Liver (tissue), 9 donors: ENCODE measurements around the gene LAMTOR4. TPM values are rescaled to one million over a fixed set of nuclear protein-coding genes. Genes with fewer than 3 reads are reported as not detected.

Source experiments
- DNase-seq: peaks from one replicate; pipeline ENCODE4 v3.0.0-alpha.2; 2017; ENCODE audit warnings: low spot score
- H3K27ac ChIP-seq, 2 donors: one replicate each; pipeline ENCODE4 v1.7.0; 2013; ENCODE audit warnings: inconsistent platforms in 2 of 2, low read length in 2 of 2, control low read depth in 1 of 2, low read depth in 1 of 2, mild to moderate bottlenecking in 1 of 2
- H3K27me3 ChIP-seq, 4 donors: one replicate each; pipeline versions ENCODE4 v1.6.1 to v1.7.0; 2013; ENCODE audit warnings: low read length in 3 of 4, inconsistent platforms in 1 of 4, mild to moderate bottlenecking in 1 of 4, moderate library complexity in 1 of 4; ENCODE audit not compliant: control insufficient read depth in 4 of 4, insufficient read depth in 4 of 4
- H3K36me3 ChIP-seq, 4 donors: one replicate each; pipeline versions ENCODE4 v1.6.1 to v1.7.0; 2013; ENCODE audit warnings: low read length in 3 of 4, mild to moderate bottlenecking in 3 of 4, low read depth in 1 of 4, moderate library complexity in 1 of 4; ENCODE audit not compliant: control insufficient read depth in 4 of 4, insufficient read depth in 3 of 4
- H3K4me1 ChIP-seq, 4 donors: one replicate each; pipeline versions ENCODE4 v1.6.1 to v1.7.0; 2013; ENCODE audit warnings: low read length in 3 of 4, mild to moderate bottlenecking in 3 of 4, moderate library complexity in 1 of 4; ENCODE audit not compliant: control insufficient read depth in 4 of 4, insufficient read depth in 4 of 4
- H3K4me3 ChIP-seq, 3 donors: one replicate each; pipeline versions ENCODE4 v1.6.1 to v1.7.0; 2013; ENCODE audit warnings: low read length in 3 of 3, control low read depth in 1 of 3, low read depth in 1 of 3, mild to moderate bottlenecking in 1 of 3
- H3K9ac ChIP-seq, 2 donors: one replicate each; pipeline ENCODE4 v1.7.0; 2013; ENCODE audit warnings: low read length in 2 of 2, mild to moderate bottlenecking in 2 of 2, moderate library complexity in 2 of 2, control low read depth in 1 of 2, low read depth in 1 of 2
- H3K9me3 ChIP-seq, 4 donors: one replicate each; pipeline versions ENCODE4 v1.6.1 to v1.7.0; 2013; ENCODE audit warnings: low read length in 3 of 4; ENCODE audit not compliant: control insufficient read depth in 4 of 4
- ATF3 ChIP-seq: IDR thresholded peaks from 2 replicates; pipeline ENCODE4 v1.6.1; 2016; ENCODE audit warnings: antibody characterized with exemption
- CTCF ChIP-seq: fragments of 150-350 bp; IDR thresholded peaks from 2 replicates; pipeline ENCODE4 v1.5.1; 2017; ENCODE audit warnings: improper control_type of control experiment, low read depth, low read length; ENCODE audit not compliant: missing input control
- EGR1 ChIP-seq, 2 donors: IDR thresholded peaks; 2 replicates each; pipeline ENCODE4 v1.6.1; 2016 to 2018; ENCODE audit warnings: antibody characterized with exemption in 2 of 2, low read depth in 2 of 2
- FOXA1 ChIP-seq: IDR thresholded peaks from 2 replicates; pipeline ENCODE4 v1.6.1; 2016; ENCODE audit warnings: antibody characterized with exemption
- FOXA2 ChIP-seq: IDR thresholded peaks from 2 replicates; pipeline ENCODE4 v1.6.1; 2016; ENCODE audit warnings: antibody characterized with exemption
- GABPA ChIP-seq, 2 donors: IDR thresholded peaks in 1 of 2; conservative IDR thresholded peaks in 1 of 2; 2 replicates each; pipeline ENCODE4 v1.6.1; 2016; ENCODE audit warnings: antibody characterized with exemption in 2 of 2, mild to moderate bottlenecking in 1 of 2, moderate library complexity in 1 of 2
- HNF4G ChIP-seq: IDR thresholded peaks from 2 replicates; pipeline ENCODE4 v1.6.1; 2016; ENCODE audit warnings: antibody characterized with exemption
- NR2F2 ChIP-seq: IDR thresholded peaks from 2 replicates; pipeline ENCODE4 v1.6.1; 2016; ENCODE audit warnings: antibody characterized with exemption
- RAD21 ChIP-seq, 2 donors: IDR thresholded peaks; 2 replicates each; pipeline ENCODE4 v1.6.1; 2016; ENCODE audit warnings: antibody characterized with exemption in 2 of 2, mild to moderate bottlenecking in 2 of 2
- RXRA ChIP-seq, 2 donors: IDR thresholded peaks; 2 replicates each; pipeline ENCODE4 v1.6.1; 2017 to 2018; ENCODE audit warnings: antibody characterized with exemption in 2 of 2, mild to moderate bottlenecking in 1 of 2
- SP1 ChIP-seq: IDR thresholded peaks from 2 replicates; pipeline ENCODE4 v1.6.1; 2018; ENCODE audit warnings: antibody characterized with exemption, mild to moderate bottlenecking
- TAF1 ChIP-seq: conservative IDR thresholded peaks from 2 replicates; pipeline ENCODE4 v1.6.1; 2016; ENCODE audit warnings: antibody characterized with exemption, mild to moderate bottlenecking
- YY1 ChIP-seq: IDR thresholded peaks from 2 replicates; pipeline ENCODE4 v1.6.1; 2016; ENCODE audit warnings: antibody characterized with exemption, mild to moderate bottlenecking
- WGBS: extraction: QIAGEN DNeasy Blood & Tissue Kit; methylation state at CpG from one replicate; pipeline ENCODE4 v1.1.7; 2013; 5-methylcytosine and 5-hydroxymethylcytosine counted together
- polyA plus RNA-seq, 2 donors: library from polyadenylated mRNA; stranded (reverse) in 1 of 2; unstranded in 1 of 2; fragments of 200-250 nt in 1 of 2; fragments of >200 nt in 1 of 2; fragmentation: Nextera tagmentation in 1 of 2; extraction: Ambion mirVana in 1 of 2; gene quantifications; one replicate each; pipeline versions ENCODE4 v1.2.1 to v1.2.3, GENCODE V29; 2013 to 2015
- total RNA-seq, 2 donors: library from RNA; depleted of rRNA; stranded (reverse); fragments of >200 nt; gene quantifications; one replicate each; pipeline ENCODE4 v1.2.3, GENCODE V29; 2014
- TF ChIP-seq, protein P1 (sequence below): IDR thresholded peaks from 2 replicates; pipeline ENCODE4 v1.6.1; 2016; ENCODE audit warnings: antibody characterized with exemption, mild to moderate bottlenecking
- TF ChIP-seq, protein P2 (sequence below): IDR thresholded peaks from 2 replicates; pipeline ENCODE4 v1.6.1; 2016; ENCODE audit warnings: antibody characterized with exemption
- TF ChIP-seq, protein P3 (sequence below): IDR thresholded peaks from 2 replicates; pipeline ENCODE4 v1.6.1; 2016; ENCODE audit warnings: antibody characterized with exemption
- donor health status: healthy.
- donor health status: healthy.
- donor health status: healthy.
- donor health status: healthy.
- donor health status: healthy.

Gene LAMTOR4
- total and polyA plus RNA-seq, 4 donors: 28.4 to 112 (median 57.7) TPM

DNA sequence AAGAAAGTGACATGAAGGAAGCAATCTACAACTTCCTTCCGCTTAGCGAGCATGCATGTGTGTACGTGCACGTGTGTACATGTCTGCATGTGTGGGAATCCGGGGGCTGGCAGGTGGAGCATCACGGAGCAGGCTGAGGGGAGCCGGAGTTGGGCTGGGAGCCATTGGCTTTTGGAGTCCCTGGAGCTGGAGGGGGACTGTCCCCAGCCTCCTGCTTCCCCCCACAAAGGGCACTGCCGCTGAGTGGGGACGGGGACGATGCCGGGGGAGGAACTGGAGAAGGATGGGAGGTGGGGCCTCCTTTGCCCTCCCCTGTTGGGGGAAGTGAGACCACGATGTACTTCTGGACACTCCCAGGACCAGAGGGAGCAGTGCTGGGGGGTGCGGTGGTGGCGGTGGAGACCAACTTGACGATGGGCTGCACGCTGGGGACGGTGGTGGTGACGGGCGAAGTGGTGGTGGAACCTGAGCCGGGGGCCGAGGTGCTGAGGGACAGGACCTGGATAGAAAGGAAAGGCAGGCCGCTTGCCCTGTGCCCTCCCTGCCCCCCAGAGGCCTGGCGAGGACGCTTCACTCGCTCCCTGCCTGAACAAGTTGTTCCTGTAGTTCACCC, 41.5 kb upstream of the LAMTOR4 start:
- no peak overlapping the region for H3K27ac ChIP-seq
- H3K9ac ChIP-seq: no peak overlapping the region
- 92% methylated on average over 25 of the region's 25 CpGs for WGBS
- peaks cover 3 to 49% (median 26%) of the 10 kb centered on the region in 4 donors for H3K36me3 ChIP-seq
- peaks cover 0 to 3% (median 1%) of the 10 kb centered on the region in 4 donors for H3K4me1 ChIP-seq
- H3K4me3 ChIP-seq: no peak overlapping the region
- no peaks in the 10 kb centered on the region for H3K27me3 ChIP-seq
- H3K9me3 ChIP-seq: no peaks in the 10 kb centered on the region
- DNase-seq: no peak
- no peak for TF ChIP-seq EGR1 (IDR thresholded peaks at IDR 0.05; ENCODE audit: low read depth in 2 of 2)
- TF ChIP-seq YY1: no peak
- TF ChIP-seq, protein P1, sequence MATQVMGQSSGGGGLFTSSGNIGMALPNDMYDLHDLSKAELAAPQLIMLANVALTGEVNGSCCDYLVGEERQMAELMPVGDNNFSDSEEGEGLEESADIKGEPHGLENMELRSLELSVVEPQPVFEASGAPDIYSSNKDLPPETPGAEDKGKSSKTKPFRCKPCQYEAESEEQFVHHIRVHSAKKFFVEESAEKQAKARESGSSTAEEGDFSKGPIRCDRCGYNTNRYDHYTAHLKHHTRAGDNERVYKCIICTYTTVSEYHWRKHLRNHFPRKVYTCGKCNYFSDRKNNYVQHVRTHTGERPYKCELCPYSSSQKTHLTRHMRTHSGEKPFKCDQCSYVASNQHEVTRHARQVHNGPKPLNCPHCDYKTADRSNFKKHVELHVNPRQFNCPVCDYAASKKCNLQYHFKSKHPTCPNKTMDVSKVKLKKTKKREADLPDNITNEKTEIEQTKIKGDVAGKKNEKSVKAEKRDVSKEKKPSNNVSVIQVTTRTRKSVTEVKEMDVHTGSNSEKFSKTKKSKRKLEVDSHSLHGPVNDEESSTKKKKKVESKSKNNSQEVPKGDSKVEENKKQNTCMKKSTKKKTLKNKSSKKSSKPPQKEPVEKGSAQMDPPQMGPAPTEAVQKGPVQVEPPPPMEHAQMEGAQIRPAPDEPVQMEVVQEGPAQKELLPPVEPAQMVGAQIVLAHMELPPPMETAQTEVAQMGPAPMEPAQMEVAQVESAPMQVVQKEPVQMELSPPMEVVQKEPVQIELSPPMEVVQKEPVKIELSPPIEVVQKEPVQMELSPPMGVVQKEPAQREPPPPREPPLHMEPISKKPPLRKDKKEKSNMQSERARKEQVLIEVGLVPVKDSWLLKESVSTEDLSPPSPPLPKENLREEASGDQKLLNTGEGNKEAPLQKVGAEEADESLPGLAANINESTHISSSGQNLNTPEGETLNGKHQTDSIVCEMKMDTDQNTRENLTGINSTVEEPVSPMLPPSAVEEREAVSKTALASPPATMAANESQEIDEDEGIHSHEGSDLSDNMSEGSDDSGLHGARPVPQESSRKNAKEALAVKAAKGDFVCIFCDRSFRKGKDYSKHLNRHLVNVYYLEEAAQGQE: no peak
- no peak for TF ChIP-seq RXRA (IDR thresholded peaks at IDR 0.05)
- no peak for TF ChIP-seq TAF1
- TF ChIP-seq, protein P2, sequence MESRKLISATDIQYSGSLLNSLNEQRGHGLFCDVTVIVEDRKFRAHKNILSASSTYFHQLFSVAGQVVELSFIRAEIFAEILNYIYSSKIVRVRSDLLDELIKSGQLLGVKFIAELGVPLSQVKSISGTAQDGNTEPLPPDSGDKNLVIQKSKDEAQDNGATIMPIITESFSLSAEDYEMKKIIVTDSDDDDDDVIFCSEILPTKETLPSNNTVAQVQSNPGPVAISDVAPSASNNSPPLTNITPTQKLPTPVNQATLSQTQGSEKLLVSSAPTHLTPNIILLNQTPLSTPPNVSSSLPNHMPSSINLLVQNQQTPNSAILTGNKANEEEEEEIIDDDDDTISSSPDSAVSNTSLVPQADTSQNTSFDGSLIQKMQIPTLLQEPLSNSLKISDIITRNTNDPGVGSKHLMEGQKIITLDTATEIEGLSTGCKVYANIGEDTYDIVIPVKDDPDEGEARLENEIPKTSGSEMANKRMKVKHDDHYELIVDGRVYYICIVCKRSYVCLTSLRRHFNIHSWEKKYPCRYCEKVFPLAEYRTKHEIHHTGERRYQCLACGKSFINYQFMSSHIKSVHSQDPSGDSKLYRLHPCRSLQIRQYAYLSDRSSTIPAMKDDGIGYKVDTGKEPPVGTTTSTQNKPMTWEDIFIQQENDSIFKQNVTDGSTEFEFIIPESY: no peak
- TF ChIP-seq RAD21 (IDR thresholded peaks at IDR 0.05): no peak
- TF ChIP-seq GABPA (IDR thresholded peaks at IDR 0.05 in 1 of 2, conservative IDR thresholded peaks at IDR 0.05 in 1 of 2): no peak
- TF ChIP-seq NR2F2: no peak
- no peak for TF ChIP-seq FOXA2
- TF ChIP-seq ATF3: no peak
- TF ChIP-seq, protein P3, sequence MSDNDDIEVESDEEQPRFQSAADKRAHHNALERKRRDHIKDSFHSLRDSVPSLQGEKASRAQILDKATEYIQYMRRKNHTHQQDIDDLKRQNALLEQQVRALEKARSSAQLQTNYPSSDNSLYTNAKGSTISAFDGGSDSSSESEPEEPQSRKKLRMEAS: no peak
- no peak for TF ChIP-seq FOXA1
- no peak for TF ChIP-seq HNF4G
- TF ChIP-seq SP1: no peak
- TF ChIP-seq CTCF: no peak
